GM21723 (cell line): ENCODE results near the gene EBLN2.
"Not testable (repeated sequence)": the region's sequence is repeated elsewhere in the genome, so short reads cannot be mapped to it uniquely, and the experiment has no call there.

Experiments used
- ATAC-seq: cut with Tn5 transposase; IDR thresholded peaks from one replicate; pipeline ENCODE4 v1.9.1; 2021; ENCODE audit warnings: mild to moderate bottlenecking, moderate library complexity; ENCODE audit not compliant: unreplicated experiment

The EBLN2 gene

DNA sequence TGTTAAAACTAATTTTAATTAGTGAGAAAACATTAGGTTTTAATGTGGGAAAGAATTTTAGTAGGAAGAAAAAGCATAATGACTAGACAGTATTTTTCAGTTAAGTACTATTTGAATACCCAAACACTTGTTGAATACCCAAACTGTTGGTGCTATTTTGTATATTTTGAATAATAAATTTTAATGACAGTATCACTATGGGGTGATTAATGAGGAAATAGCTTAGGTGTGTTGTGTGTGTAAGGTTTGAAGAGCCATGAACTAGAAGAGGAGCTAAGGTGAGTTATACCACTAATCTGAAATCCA is 4.7 kb upstream of the EBLN2 start:
- ATAC-seq, result no peak

GRCh38 chr3:73060302-73060723 is 1.1 kb upstream of the EBLN2 start:
- no peak for ATAC-seq

DNA sequence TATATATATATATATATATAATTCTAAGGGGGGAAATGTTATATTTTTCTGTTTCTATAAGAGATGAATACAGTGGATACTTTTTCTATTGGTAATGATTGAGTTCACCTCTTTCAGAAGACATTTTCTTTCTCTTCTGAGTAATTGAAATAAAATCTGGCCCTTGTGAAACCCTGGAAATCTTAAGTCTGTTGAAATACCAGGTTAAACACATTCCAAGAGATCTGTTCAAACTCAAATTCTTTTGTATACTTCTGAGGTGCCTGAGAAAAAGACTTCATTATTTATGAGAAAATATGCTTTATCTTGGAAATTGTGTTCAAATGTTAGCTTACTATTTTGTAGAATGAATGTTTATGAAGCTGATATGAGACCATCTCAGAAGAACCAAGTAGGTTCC is 4.8 kb downstream of the EBLN2 start:
- not testable (repeated sequence) for ATAC-seq

DNA sequence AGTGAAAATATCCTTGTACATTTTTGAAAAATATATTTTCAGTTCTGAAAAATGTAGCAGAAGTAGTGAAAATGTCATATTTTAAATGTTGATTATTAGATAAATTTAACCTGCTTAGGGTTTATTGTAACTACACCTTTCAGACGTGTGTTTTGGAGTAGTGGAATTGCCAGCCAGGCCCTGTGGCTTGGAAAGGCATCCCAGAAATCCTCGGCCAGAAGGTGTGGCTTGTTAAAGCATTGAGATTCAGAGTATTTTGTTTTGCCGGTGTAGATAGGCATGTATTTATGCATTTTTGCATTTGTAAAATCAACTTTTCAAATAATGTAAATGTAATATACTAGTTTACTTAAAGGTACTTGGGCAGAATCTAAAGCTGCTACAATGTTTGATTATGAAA is 7.0 kb downstream of the EBLN2 start:
- no peak for ATAC-seq

GRCh38 chr3:73069187-73069586 is 7.7 kb downstream of the EBLN2 start:
- no peak for ATAC-seq

- no peak for ATAC-seq
Observed at GRCh38 chr3:73069775-73070444, 8.5 kb downstream of the EBLN2 start.

DNA sequence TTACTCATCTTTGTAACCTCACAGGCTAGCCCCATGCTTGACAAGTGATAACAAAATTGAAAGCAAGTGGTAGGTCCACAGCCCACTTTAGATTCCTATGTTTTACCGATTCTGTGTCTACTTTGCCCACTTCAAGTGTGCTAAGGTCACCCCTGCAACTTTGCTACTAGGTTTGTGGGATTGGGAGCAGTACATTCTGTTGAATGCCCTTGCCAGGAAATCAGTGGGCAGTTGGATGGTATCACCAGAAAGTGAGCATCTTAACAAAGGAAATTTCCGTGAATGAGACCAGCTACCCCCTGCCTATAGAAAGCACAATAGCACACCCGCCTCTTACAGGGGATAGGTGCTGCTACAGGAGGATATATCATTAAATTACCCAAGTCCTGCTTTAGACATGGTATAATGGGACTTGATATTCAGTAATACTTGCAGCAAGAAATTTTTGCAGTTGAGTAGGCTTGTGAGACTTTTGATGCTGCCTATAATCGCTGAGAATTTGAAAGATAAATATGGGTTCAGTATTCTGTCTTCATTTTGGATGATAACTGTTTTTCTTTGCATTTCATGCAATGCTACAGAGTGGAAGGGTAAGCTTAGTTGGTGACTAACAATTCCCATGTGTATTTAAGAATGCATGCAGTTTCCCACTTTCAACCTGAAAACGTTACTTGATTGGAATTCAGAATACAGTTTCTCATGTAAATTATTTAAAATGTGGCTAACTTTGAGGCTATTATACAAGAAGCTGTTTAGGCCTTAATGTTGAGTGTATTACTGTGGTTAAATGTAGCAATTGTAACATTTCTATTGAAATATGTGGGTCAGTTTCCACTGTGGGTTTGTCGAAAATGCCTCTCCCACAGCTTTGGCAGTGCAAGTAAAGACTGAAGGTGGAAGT is 9.5 kb downstream of the EBLN2 start:
- ATAC-seq, result no peak

DNA sequence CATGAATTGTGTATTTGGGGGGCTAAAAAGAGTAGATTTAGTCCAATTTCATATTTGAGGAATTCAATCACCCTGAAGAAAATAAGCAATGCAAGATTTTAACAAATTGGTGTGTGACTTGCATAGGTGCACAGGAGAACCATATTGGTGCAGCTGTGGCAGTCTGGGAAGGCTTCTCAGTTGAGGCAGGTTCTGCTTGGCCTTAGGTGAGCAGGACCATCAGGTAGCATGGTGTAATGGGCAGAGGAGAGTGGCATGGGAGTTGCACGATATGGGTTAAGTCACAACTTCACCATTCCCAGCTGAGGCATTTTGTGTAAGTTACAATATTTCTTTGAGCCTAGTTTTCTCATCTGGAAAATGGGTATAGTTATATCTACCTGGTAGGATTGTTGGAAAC is 10.5 kb downstream of the EBLN2 start:
- no peak for ATAC-seq

DNA sequence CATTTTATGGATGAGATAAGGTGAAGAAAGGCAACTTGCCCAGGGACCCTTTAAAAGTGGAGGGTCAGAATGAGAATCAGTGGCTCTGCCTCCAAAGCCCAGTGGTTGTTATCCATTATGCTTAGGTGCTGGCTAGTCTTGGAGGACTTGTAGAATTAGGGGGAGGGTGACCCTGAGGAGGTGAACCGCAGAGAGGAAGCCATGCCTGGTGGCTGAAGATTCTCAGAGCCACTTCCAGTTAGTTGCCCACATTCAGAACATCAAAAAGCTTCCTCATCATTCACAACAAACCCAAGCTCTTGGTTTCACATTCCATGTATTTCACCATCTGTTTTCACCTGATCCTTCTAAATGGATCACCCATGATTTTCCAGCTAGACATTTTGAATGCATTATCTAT is 11.2 kb downstream of the EBLN2 start:
- ATAC-seq, result no peak

DNA sequence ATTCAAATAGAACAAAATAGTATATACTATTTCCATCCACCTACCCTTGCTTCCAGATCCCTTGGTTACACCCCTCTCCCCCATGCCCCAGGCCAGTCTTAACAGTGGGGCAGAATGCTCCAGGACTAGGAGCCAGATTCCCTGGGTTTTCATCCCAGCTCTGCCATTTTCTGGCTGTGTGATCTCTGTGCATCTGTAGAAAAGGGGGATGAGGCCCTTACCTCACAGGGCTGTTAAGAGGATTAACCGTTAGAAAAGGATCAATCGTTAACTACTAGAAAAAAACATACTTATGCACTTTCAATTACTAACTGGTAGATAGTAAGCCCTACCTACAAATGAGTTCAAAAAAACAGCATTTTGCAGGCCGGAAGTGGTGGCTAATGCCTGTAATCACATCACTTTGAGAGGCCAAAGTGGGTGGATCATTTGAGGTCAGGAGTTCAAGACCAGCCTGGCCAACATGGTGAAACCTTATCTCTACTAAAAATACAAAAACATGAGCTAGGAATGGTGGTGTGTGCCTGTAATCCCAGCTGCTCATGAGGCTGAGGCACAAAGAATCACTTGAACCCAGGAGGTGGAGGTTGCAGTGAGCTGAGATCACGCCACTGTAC is 11.7 kb downstream of the EBLN2 start:
- no peak for ATAC-seq

- ATAC-seq, result no peak
Observed at GRCh38 chr3:73074781-73075180, 13.3 kb downstream of the EBLN2 start.

GRCh38 chr3:73080216-73080966 is 18.9 kb downstream of the EBLN2 start:
- ATAC-seq, result peak; percentile 77

GRCh38 chr3:73081140-73081539 is 19.7 kb downstream of the EBLN2 start:
- no peak for ATAC-seq

DNA sequence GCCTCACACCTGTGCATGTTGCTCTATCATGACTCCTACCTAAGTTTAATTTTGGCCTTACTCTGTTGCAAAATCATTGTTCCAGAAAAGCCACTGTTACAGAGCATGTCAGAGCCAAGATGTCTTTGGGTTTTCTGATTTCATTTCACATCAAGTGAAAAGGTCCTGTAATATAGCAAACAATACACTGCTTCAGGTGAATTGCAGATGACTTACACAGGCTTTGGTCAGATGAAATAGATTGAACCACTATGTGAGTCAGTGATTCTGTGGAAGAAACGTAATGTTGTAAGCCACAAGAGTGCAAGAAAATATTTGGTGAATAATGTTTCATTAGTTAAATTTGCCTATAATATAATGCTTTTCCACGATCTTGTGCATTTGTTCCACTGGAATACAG is 22.7 kb downstream of the EBLN2 start:
- ATAC-seq, result no peak

GRCh38 chr3:73086071-73086494 is 24.6 kb downstream of the EBLN2 start:
- no peak for ATAC-seq

GRCh38 chr3:73094129-73094528 is 32.7 kb downstream of the EBLN2 start:
- ATAC-seq, result no peak

DNA sequence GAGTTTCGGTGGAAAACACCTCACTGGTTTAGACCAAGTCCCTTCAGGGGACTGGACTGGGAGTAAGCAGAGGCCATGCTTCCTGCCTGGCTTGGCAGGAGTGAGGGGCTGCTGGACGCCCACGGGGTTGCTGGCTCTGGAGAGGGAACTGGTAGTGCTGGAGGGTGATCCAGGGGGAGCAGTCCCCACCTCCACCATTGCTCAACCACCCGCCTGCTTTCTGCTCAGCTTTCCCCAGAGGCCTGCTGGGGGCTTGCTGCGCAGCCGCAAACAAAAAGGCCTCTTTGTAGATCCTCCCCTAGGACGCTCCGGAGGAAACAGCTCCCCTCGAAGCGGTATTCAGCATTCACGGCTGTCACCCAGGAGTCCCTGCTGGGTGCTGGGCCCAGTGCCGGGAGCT is 33.5 kb downstream of the EBLN2 start:
- no peak for ATAC-seq

DNA sequence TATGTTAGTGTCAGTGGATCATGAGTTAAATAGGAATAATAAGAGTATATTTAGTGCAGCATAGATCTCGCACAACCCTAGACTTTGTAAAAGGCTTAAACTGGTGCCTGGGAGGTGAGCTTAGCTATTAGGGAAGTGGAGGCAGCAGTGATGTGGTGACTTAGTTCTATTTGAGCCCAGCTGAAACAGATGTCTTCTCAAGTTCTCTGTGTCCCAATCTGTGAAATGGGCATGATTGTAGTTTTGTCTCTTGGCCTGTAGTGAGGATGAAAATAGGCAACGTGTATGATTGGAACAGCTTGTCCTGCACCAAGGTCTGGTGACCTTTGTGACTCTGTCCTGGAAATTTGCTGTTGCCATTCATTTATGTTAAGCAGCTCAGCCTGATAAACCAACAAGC is 34.7 kb downstream of the EBLN2 start:
- no peak for ATAC-seq

GRCh38 chr3:73098026-73098425 is 36.6 kb downstream of the EBLN2 start:
- ATAC-seq, result no peak

DNA sequence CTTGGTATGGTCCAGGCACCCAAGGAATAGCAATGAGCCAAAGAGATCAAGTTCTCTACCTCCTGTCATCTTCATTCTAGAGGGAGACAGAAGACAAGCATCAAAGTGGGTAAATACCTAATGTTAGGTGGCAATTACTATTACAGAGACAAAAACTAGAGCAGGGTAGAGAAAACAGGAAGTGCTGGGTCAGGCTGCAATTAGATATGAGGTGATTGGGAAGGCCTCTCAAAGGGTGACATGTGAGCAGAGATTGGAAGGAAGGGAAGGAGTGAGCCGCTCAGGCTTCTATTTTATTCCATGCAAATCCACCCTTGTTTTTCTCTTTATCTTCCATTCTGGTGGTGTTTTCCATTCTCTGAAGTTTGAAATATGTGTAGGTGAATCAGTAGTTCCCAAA is 37.4 kb downstream of the EBLN2 start:
- no peak for ATAC-seq
